Measurements from ENCODE around the gene XIST.
"Not testable (repeated sequence)": the region's sequence is repeated elsewhere in the genome, so short reads cannot be mapped to it uniquely, and the experiment has no call there.

The XIST gene

GRCh38 chrX:73852467-73852866 is at the start of gene XIST:
TSS of gene XIST (minus strand) at chrX:73852714.
- DNase-seq: no peak

GRCh38 chrX:73898315-73898714 is 45.8 kb upstream of the XIST start:
- not testable (repeated sequence) for DNase-seq

- not testable (repeated sequence) for DNase-seq
Measured at GRCh38 chrX:73892515-73893090, 40.1 kb upstream of the XIST start.

- DNase-seq: not testable (repeated sequence)
Measured at GRCh38 chrX:73882260-73882659, 29.7 kb upstream of the XIST start.

GRCh38 chrX:73877687-73878086 is 25.2 kb upstream of the XIST start:
- DNase-seq: no peak

GRCh38 chrX:73876911-73877310 is 24.4 kb upstream of the XIST start:
- no peak for DNase-seq

- DNase-seq: no peak
Measured at GRCh38 chrX:73868916-73869315, 16.4 kb upstream of the XIST start.

- no peak for DNase-seq
Measured at GRCh38 chrX:73867144-73867543, 14.6 kb upstream of the XIST start.

GRCh38 chrX:73863852-73864251 is 11.3 kb upstream of the XIST start:
- DNase-seq: no peak

GRCh38 chrX:73863268-73863667 is 10.8 kb upstream of the XIST start:
- no peak for DNase-seq

GRCh38 chrX:73859622-73860021 is 7.1 kb upstream of the XIST start:
- DNase-seq: no peak

- peak; percentile 82 for DNase-seq
Measured at GRCh38 chrX:73855546-73855945, 3.0 kb upstream of the XIST start.

- DNase-seq: no peak
Measured at GRCh38 chrX:73852022-73852421, 492 bp downstream of the XIST start.

GRCh38 chrX:73851014-73852009 is 1.2 kb downstream of the XIST start:
- no peak for DNase-seq

- no peak for DNase-seq
Measured at GRCh38 chrX:73850124-73851013, 2.1 kb downstream of the XIST start.

GRCh38 chrX:73849073-73849472 is 3.4 kb downstream of the XIST start:
- DNase-seq: no peak

GRCh38 chrX:73847991-73848390 is 4.5 kb downstream of the XIST start:
- DNase-seq: no peak

GRCh38 chrX:73847100-73847499 is 5.4 kb downstream of the XIST start:
- no peak for DNase-seq

- no peak for DNase-seq
Measured at GRCh38 chrX:73842541-73843234, 9.8 kb downstream of the XIST start.

- no peak for DNase-seq
Measured at GRCh38 chrX:73841337-73841736, 11.2 kb downstream of the XIST start.

GRCh38 chrX:73840120-73840924 is 12.2 kb downstream of the XIST start:
- no peak for DNase-seq

- no peak for DNase-seq
Measured at GRCh38 chrX:73839152-73839551, 13.4 kb downstream of the XIST start.
